HL-60 (cell line): ENCODE results near the gene ZNF165.
"Not testable (repeated sequence)": the region's sequence is repeated elsewhere in the genome, so short reads cannot be mapped to it uniquely, and the experiment has no call there.

Experiments used
- DNase-seq, 2 experiments: peaks; one replicate each; pipeline ENCODE4 v3.0.0-alpha.2; 2010 to 2020; ENCODE audit warnings: low read depth in 1 of 2, low spot score in 1 of 2
- H3K27ac ChIP-seq: fragments of 250-450 bp; sonication (Bioruptor Pico); replicated peaks from 2 replicates; pipeline ENCODE4 v1.5.1; 2020; ENCODE audit warnings: mild to moderate bottlenecking, moderate library complexity
- H3K27me3 ChIP-seq: fragments of 250-450 bp; sonication (Bioruptor Pico); 2 replicates; pipeline ENCODE4 v1.5.1; 2021; ENCODE audit warnings: mild to moderate bottlenecking, moderate library complexity; ENCODE audit not compliant: insufficient read depth, poor library complexity, severe bottlenecking
- H3K4me3 ChIP-seq: replicated peaks from 2 replicates; pipeline ENCODE4 v1.5.1; 2011; ENCODE audit warnings: mild to moderate bottlenecking, control low read depth, low read length; ENCODE audit not compliant: insufficient read depth
- GABPA ChIP-seq: IDR thresholded peaks from 2 replicates; pipeline ENCODE4 v1.6.1; 2012; ENCODE audit warnings: low read depth
- POLR2AphosphoS5 ChIP-seq: IDR thresholded peaks from 2 replicates; pipeline ENCODE4 v1.6.1; 2012; ENCODE audit warnings: low read depth
- SPI1 ChIP-seq: IDR thresholded peaks from 2 replicates; pipeline ENCODE4 v1.6.1; 2012; ENCODE audit warnings: low read depth, mild to moderate bottlenecking, borderline replicate concordance
- long read RNA-seq: library from polyadenylated mRNA; unstranded; transcript quantifications from one replicate; pipeline ENCODE4 v2.0.0, GENCODE V29; 2020
- TF ChIP-seq, protein P1 (sequence below): IDR thresholded peaks from one replicate; pipeline ENCODE4 v1.5.1; 2011; ENCODE audit warnings: low read length, control low read depth, inconsistent platforms; ENCODE audit not compliant: insufficient read depth
- TF ChIP-seq, protein P2 (sequence below): IDR thresholded peaks from 2 replicates; pipeline ENCODE4 v1.6.1; 2012; ENCODE audit warnings: low read depth; ENCODE audit not compliant: insufficient replicate concordance

Gene ZNF165
- long read RNA-seq, partial matches to known transcripts = 1 of 19 reads
- long read RNA-seq, other reads (novel, unspliced or antisense) = 18 of 19 reads

DNA sequence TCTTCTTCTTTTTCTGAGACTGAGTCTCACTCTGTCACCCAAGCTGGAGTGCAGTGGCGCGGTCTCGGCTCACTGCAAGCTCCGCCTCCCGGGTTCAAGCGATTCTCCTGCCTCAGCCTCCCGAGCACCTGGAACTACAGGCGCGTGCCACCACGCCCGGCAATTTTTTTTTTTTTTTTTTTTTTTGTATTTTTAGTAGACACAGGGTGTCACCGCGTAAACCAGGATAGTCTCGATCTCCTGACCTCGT, at the start of gene ZNF165:
TSS of gene ZNF165 (plus strand) at position 188 of the 250 bp plus-strand sequence. CDS start 4,913 bp downstream, outside the sequence.
- H3K4me3 ChIP-seq = peak within 1 kb of the TSS; percentile 89
- not testable (repeated sequence) for H3K27me3 ChIP-seq, DNase-seq
- peak within 1 kb of the TSS; percentile 98 for H3K27ac ChIP-seq

DNA sequence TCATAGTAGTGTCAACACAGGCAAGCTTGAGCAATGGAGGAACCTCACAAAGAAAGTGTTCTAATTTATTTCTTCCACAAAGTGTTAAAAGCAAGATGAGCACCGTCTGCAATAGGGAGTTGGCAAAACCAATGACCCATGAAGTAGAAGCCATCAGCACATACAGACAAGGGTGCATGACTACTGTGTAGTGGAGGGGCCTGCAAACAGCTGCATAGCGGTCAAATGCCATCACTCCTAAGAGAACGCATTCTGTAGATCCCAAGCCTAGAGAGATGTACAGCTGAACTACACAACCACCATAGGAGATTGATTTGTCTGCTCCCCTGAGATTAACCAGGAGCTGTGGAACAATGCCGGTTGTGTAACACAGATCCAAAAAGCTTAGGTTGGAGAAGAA, 26.8 kb upstream of the ZNF165 start:
- Histone ChIP-seq H3K27ac (no peak overlapping the region), H3K4me3 (no peak overlapping the region), H3K27me3 (no peaks in the 10 kb centered on the region)
- no peak for TF ChIP-seq GABPA
- no peak for TF ChIP-seq POLR2AphosphoS5
- no peak for TF ChIP-seq SPI1
- TF ChIP-seq, protein P1, sequence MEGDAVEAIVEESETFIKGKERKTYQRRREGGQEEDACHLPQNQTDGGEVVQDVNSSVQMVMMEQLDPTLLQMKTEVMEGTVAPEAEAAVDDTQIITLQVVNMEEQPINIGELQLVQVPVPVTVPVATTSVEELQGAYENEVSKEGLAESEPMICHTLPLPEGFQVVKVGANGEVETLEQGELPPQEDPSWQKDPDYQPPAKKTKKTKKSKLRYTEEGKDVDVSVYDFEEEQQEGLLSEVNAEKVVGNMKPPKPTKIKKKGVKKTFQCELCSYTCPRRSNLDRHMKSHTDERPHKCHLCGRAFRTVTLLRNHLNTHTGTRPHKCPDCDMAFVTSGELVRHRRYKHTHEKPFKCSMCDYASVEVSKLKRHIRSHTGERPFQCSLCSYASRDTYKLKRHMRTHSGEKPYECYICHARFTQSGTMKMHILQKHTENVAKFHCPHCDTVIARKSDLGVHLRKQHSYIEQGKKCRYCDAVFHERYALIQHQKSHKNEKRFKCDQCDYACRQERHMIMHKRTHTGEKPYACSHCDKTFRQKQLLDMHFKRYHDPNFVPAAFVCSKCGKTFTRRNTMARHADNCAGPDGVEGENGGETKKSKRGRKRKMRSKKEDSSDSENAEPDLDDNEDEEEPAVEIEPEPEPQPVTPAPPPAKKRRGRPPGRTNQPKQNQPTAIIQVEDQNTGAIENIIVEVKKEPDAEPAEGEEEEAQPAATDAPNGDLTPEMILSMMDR = no peak
- TF ChIP-seq, protein P2, sequence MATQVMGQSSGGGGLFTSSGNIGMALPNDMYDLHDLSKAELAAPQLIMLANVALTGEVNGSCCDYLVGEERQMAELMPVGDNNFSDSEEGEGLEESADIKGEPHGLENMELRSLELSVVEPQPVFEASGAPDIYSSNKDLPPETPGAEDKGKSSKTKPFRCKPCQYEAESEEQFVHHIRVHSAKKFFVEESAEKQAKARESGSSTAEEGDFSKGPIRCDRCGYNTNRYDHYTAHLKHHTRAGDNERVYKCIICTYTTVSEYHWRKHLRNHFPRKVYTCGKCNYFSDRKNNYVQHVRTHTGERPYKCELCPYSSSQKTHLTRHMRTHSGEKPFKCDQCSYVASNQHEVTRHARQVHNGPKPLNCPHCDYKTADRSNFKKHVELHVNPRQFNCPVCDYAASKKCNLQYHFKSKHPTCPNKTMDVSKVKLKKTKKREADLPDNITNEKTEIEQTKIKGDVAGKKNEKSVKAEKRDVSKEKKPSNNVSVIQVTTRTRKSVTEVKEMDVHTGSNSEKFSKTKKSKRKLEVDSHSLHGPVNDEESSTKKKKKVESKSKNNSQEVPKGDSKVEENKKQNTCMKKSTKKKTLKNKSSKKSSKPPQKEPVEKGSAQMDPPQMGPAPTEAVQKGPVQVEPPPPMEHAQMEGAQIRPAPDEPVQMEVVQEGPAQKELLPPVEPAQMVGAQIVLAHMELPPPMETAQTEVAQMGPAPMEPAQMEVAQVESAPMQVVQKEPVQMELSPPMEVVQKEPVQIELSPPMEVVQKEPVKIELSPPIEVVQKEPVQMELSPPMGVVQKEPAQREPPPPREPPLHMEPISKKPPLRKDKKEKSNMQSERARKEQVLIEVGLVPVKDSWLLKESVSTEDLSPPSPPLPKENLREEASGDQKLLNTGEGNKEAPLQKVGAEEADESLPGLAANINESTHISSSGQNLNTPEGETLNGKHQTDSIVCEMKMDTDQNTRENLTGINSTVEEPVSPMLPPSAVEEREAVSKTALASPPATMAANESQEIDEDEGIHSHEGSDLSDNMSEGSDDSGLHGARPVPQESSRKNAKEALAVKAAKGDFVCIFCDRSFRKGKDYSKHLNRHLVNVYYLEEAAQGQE = no peak
- DNase-seq = no peak

GRCh38 chr6:28060405-28060804, 20.0 kb upstream of the ZNF165 start:
- TF ChIP-seq, protein P1 = no peak
- no peak for TF ChIP-seq POLR2AphosphoS5
- TF ChIP-seq GABPA = no peak
- no peak for TF ChIP-seq SPI1
- TF ChIP-seq, protein P2 = no peak
- H3K27ac ChIP-seq = no peak overlapping the region
- H3K4me3 ChIP-seq = no peak overlapping the region
- DNase-seq = no peak
- no peaks in the 10 kb centered on the region for H3K27me3 ChIP-seq

DNA sequence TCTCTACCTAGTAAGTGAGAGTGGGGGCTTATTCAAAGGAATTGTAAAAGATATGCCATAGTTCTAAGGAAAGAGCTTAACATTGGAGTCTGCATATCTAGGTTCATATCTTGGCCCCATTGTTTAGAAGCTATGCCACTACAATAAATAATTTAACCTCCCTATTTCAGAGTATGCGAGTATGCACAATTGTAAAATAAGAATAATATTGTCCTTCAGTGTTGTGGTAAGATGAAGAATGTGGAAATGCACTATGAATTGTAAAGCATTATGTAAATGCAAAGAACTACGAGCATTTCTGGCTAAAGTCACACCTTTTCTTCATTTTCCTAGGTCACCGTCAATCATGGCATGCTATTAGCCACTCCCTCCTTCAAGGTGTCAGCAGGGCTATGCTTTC, 16.1 kb upstream of the ZNF165 start:
- DNase-seq = no peak
- Histone ChIP-seq H3K27ac (no peak overlapping the region), H3K27me3 (no peaks in the 10 kb centered on the region), H3K4me3 (no peak overlapping the region)
- no peak for TF ChIP-seq POLR2AphosphoS5
- TF ChIP-seq GABPA = no peak
- no peak for TF ChIP-seq SPI1
- TF ChIP-seq, protein P2 = no peak
- TF ChIP-seq, protein P1 = no peak
